ENCODE data around the gene MACROD2.

Gene MACROD2

GRCh38 chr20:15913391-15914025, 1918.2 kb downstream of the MACROD2 start:
- no peak overlapping the region for H3K4me3 ChIP-seq (ENCODE audit: low read depth, low read length)
- DNase-seq (ENCODE audit: low read depth) = no peak
- no peak for TF ChIP-seq CTCF (conservative IDR thresholded peaks at IDR 0.05; ENCODE audit: low read depth, low read length)

GRCh38 chr20:15916623-15917022, 1921.3 kb downstream of the MACROD2 start:
- H3K4me3 ChIP-seq (ENCODE audit: low read depth, low read length) = no peak overlapping the region
- DNase-seq (ENCODE audit: low read depth) = no peak
- no peak for TF ChIP-seq CTCF (conservative IDR thresholded peaks at IDR 0.05; ENCODE audit: low read depth, low read length)

DNA sequence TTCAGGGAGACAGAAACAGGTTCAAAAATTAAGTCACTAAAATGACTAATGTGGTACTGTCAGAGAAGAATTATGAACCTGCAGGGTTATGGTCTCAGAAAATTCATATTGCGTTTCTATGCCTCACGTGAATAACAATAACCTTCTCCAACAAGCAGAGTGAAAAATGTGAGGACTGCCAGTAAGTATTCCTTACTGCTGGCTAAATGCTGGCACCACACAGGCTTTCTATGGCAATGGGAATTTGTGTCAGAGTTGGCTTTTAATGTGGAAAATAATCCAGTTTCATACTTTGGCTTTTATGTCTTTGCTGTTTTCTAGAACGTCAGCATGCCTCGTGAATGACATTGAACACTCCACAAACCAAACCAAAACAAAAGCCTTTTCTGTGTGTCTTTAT, 1922.0 kb downstream of the MACROD2 start:
- DNase-seq (ENCODE audit: low read depth) = no peak
- no peak for TF ChIP-seq CTCF (conservative IDR thresholded peaks at IDR 0.05; ENCODE audit: low read depth, low read length)
- H3K4me3 ChIP-seq (ENCODE audit: low read depth, low read length) = no peak overlapping the region

GRCh38 chr20:15918631-15919030, 1923.3 kb downstream of the MACROD2 start:
- H3K4me3 ChIP-seq (ENCODE audit: low read depth, low read length) = no peak overlapping the region
- no peak for DNase-seq (ENCODE audit: low read depth)
- TF ChIP-seq CTCF (conservative IDR thresholded peaks at IDR 0.05; ENCODE audit: low read depth, low read length) = no peak

DNA sequence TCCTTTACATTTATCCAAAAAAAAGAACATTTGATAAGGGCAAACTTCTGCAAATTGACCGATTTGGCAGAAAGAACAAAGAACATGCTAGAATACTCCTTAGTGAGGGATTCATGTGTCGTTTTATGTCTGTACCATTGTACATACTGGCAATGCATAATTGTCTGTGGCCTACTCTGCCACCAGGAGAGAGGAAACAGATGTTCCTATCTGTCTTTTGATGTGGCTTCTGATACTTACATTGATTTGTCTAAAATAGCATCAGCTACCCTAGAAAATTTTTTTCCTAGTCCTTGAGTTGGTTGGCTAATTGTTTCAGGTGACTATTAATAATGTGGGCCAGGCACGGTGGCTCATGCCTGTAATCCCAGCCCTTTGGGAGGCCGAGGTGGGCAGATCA, 1923.8 kb downstream of the MACROD2 start:
- H3K4me3 ChIP-seq (ENCODE audit: low read depth, low read length) = no peak overlapping the region
- no peak for TF ChIP-seq CTCF (conservative IDR thresholded peaks at IDR 0.05; ENCODE audit: low read depth, low read length)

GRCh38 chr20:15921930-15922329, 1926.6 kb downstream of the MACROD2 start:
- DNase-seq (ENCODE audit: low read depth) = no peak
- no peak for TF ChIP-seq CTCF (conservative IDR thresholded peaks at IDR 0.05; ENCODE audit: low read depth, low read length)
- H3K4me3 ChIP-seq (ENCODE audit: low read depth, low read length) = no peak overlapping the region

More for the DNA sequence above, 1923.8 kb downstream of the MACROD2 start:
- no peak for DNase-seq (ENCODE audit: low read depth)

GRCh38 chr20:15922556-15922955, 1927.2 kb downstream of the MACROD2 start:
- H3K4me3 ChIP-seq (ENCODE audit: low read depth, low read length) = no peak overlapping the region
- DNase-seq (ENCODE audit: low read depth) = no peak
- TF ChIP-seq CTCF (conservative IDR thresholded peaks at IDR 0.05; ENCODE audit: low read depth, low read length) = no peak
